K562 (cell line): Measurements from ENCODE around the gene YAE1. TPM values are rescaled to one million over a fixed set of nuclear protein-coding genes. Genes with fewer than 3 reads are reported as not detected.

Experiments used
- ATAC-seq: fragments of 200-7000 bp; cut with Tn5 transposase; 3 replicates; pipeline ENCODE4 v1.9.1; 2020; ENCODE audit warnings: moderate library complexity
- BruUV-seq: library from RNA; stranded (reverse); fragments of 400-500 nt; replicated peaks from 2 replicates; lab custom pipeline; 2021; lab: Mats Ljungman, UMichigan
- CTCF ChIA-PET: fragments of 300-600 bp; formaldehyde crosslinking; extraction: SDS; loops from one replicate; lab custom pipeline; 2021; ENCODE audit warnings: low intra/inter-chr PET ratio; lab: Yijun Ruan, JAX
- POLR2A ChIA-PET: fragments of 300-600, 350-650 bp; sonication (Branson Sonifier 250); formaldehyde crosslinking; extraction: SDS; loops from one replicate; lab custom pipeline; 2021; ENCODE audit warnings: antibody characterized with exemption, inconsistent platforms; lab: Yijun Ruan, JAX
- DNase-seq, 4 experiments: peaks; one replicate each; pipeline versions ENCODE4 v3.0.0 to v3.0.0-alpha.2; 2011 to 2018; ENCODE audit warnings: low spot score in 3 of 4, mixed read lengths in 3 of 4; ENCODE audit errors: extremely low read depth in 1 of 4
- FAIRE-seq: peaks from 2 replicates; lab custom pipeline; 2011; peaks lifted over from hg19 to GRCh38; lab: Jason Lieb, UNC
- H2AFZ ChIP-seq: 2 replicates; pipeline ENCODE4 v1.6.0; 2011; ENCODE audit warnings: low read depth, low read length, control low read depth, inconsistent platforms
- H3K27ac ChIP-seq: fragments of 200-600 bp; 3 replicates; pipeline ENCODE4 v1.8.0; 2011; ENCODE audit warnings: low read depth, mild to moderate bottlenecking, control low read depth, inconsistent platforms, low read length, moderate library complexity, mixed read lengths; ENCODE audit errors: extremely low read depth
- H3K27me3 ChIP-seq, 2 experiments: fragments of 300-600 bp in 1 of 2; 2 replicates in 1 of 2; 3 replicates in 1 of 2; pipeline versions ENCODE4 v1.6.0 to v1.8.0; 2011; ENCODE audit warnings: inconsistent platforms in 2 of 2, low read length in 2 of 2, mild to moderate bottlenecking in 1 of 2, mixed read lengths in 1 of 2, moderate library complexity in 1 of 2; ENCODE audit not compliant: control insufficient read depth in 2 of 2, insufficient read depth in 2 of 2
- H3K36me3 ChIP-seq: fragments of 300-600 bp; 3 replicates; pipeline ENCODE4 v1.8.0; 2011; ENCODE audit warnings: mild to moderate bottlenecking, low read length, inconsistent platforms; ENCODE audit not compliant: control insufficient read depth, insufficient read depth
- H3K4me1 ChIP-seq, 2 experiments: fragments of 200-600 bp in 1 of 2; replicated peaks in 1 of 2; 2 replicates in 1 of 2; 3 replicates in 1 of 2; pipeline versions ENCODE4 v1.5.1 to v1.8.0; 2011; ENCODE audit warnings: inconsistent platforms in 2 of 2, low read length in 2 of 2, mild to moderate bottlenecking in 1 of 2, mixed read lengths in 1 of 2, moderate library complexity in 1 of 2; ENCODE audit not compliant: control insufficient read depth in 2 of 2, insufficient read depth in 2 of 2
- H3K4me2 ChIP-seq: 2 replicates; pipeline ENCODE4 v1.6.1; 2011; ENCODE audit warnings: low read length, control low read depth, inconsistent platforms, mixed read lengths; ENCODE audit not compliant: insufficient read depth
- H3K4me3 ChIP-seq: fragments of 200-600 bp; sonication (generic), shearing (Covaris generic); 2 replicates; pipeline ENCODE4 v1.5.1; 2016; ENCODE audit warnings: control low read depth, inconsistent platforms
- H3K79me2 ChIP-seq: fragments of 200-600 bp; 3 replicates; pipeline ENCODE4 v1.8.0; 2011; ENCODE audit warnings: low read length, inconsistent platforms; ENCODE audit not compliant: control insufficient read depth, insufficient read depth
- H3K9ac ChIP-seq, 2 experiments: 2 replicates each; pipeline versions ENCODE4 v1.6.0 to v1.6.1; 2011; ENCODE audit warnings: low read depth in 2 of 2, low read length in 2 of 2, control low read depth in 1 of 2, inconsistent platforms in 1 of 2, mild to moderate bottlenecking in 1 of 2, mixed read lengths in 1 of 2; ENCODE audit not compliant: insufficient read depth in 1 of 2
- H3K9me1 ChIP-seq: one replicate; pipeline ENCODE4 v1.6.0; 2011; ENCODE audit warnings: inconsistent platforms, mild to moderate bottlenecking, low read length, moderate library complexity; ENCODE audit not compliant: control insufficient read depth, insufficient read depth
- H3K9me3 ChIP-seq: replicated peaks from 2 replicates; pipeline ENCODE4 v1.5.1; 2011; ENCODE audit warnings: low read depth, low read length, inconsistent platforms; ENCODE audit not compliant: control insufficient read depth, insufficient read depth
- H4K20me1 ChIP-seq: replicated peaks from 2 replicates; pipeline ENCODE4 v1.6.1; 2011; ENCODE audit warnings: low read length, inconsistent platforms, mixed read lengths; ENCODE audit not compliant: control insufficient read depth, insufficient read depth
- AFF4 ChIP-seq: sonication (generic); formaldehyde crosslinking; IDR thresholded peaks from 2 replicates; pipeline ENCODE4 v1.8.0; 2023; ENCODE audit warnings: mild to moderate bottlenecking, missing genetic modification reagents
- CAMTA2 ChIP-seq: fragments of 250-450 bp; sonication (Bioruptor Pico); conservative IDR thresholded peaks from 2 replicates; pipeline ENCODE4 v1.5.1; 2022
- HNRNPH1 ChIP-seq: fragments of 200-400 bp; formaldehyde crosslinking; optimal IDR thresholded peaks from 2 replicates; pipeline ENCODE3; 2017; ENCODE audit warnings: low read depth, mild to moderate bottlenecking, low read length, moderate library complexity
- HNRNPLL ChIP-seq: fragments of 200-400 bp; formaldehyde crosslinking; IDR thresholded peaks from 2 replicates; pipeline ENCODE4 v1.6.1; 2017; ENCODE audit warnings: low read length, low read depth, mild to moderate bottlenecking; ENCODE audit not compliant: poor library complexity, severe bottlenecking
- ILK ChIP-seq: fragments of 450-650 bp; IDR thresholded peaks from 2 replicates; pipeline ENCODE4 v1.6.1; 2016; ENCODE audit warnings: missing genetic modification characterization, low read depth, mild to moderate bottlenecking, missing compliant biosample characterization, moderate library complexity, borderline replicate concordance
- MCM2 ChIP-seq: fragments of 450-650 bp; IDR thresholded peaks from 2 replicates; pipeline ENCODE4 v1.6.1; 2017; ENCODE audit warnings: low read depth, mild to moderate bottlenecking
- MEIS2 ChIP-seq: fragments of 450-650 bp; IDR thresholded peaks from 2 replicates; pipeline ENCODE4 v1.6.1; 2014; ENCODE audit warnings: mild to moderate bottlenecking; ENCODE audit not compliant: partially characterized antibody
- MTA2 ChIP-seq: fragments of 450-650 bp; IDR thresholded peaks from 2 replicates; pipeline ENCODE4 v1.6.1; 2016; ENCODE audit warnings: low read depth
- NCOA2 ChIP-seq, 2 experiments: fragments of 450-650 bp; IDR thresholded peaks; 2 replicates each; pipeline ENCODE4 v1.6.1; 2018; ENCODE audit warnings: mild to moderate bottlenecking in 2 of 2, moderate library complexity in 1 of 2; ENCODE audit not compliant: partially characterized antibody in 2 of 2
- NR2F6 ChIP-seq: fragments of 450-650 bp; formaldehyde crosslinking; IDR thresholded peaks from 2 replicates; pipeline ENCODE4 v1.4.0; 2020; ENCODE audit warnings: mild to moderate bottlenecking
- PHB2 ChIP-seq: fragments of 450-650 bp; IDR thresholded peaks from 2 replicates; pipeline ENCODE4 v1.6.1; 2017; ENCODE audit warnings: low read depth
- TRIM28 ChIP-seq: fragments of 450-650 bp; IDR thresholded peaks from 2 replicates; pipeline ENCODE4 v1.6.1; 2017
- WGBS: fragments of 100-300 bp; shearing (Covaris generic); methylation state at CpG from one replicate; pipeline ENCODE4 v1.1.6; 2016; ENCODE audit warnings: low coverage, mixed read lengths; ENCODE audit not compliant: insufficient coverage; ENCODE audit errors: missing lambda C conversion rate; 5-methylcytosine and 5-hydroxymethylcytosine counted together
- in situ Hi-C: fragments of 300-500 bp; cut with MboI; formaldehyde crosslinking; loops from 4 replicates; pipeline ENCODE4 v1.15.0; 2018; ENCODE audit warnings: inconsistent platforms, mixed read lengths
- intact Hi-C: fragments of 100-400 bp; cut with micrococcal nuclease; formaldehyde crosslinking; loops from 2 replicates; pipeline ENCODE4 v1.14.2; 2022
- polyA plus RNA-seq, 8 experiments: library from polyadenylated mRNA; depleted of rRNA in 4 of 8; stranded (reverse) in 5 of 8; unstranded in 3 of 8; fragments of >200 nt; fragmentation: Nextera tagmentation in 2 of 8; fragmentation: Illumina TruSeq in 1 of 8; extraction: Ambion mirVana in 2 of 8; extraction: Trizol in 1 of 8; gene quantifications; 2 replicates each; pipeline versions ENCODE4 v1.2.1 to v1.2.3, GENCODE V29; 2011 to 2014; ENCODE audit warnings: inconsistent platforms in 1 of 8, missing spikeins in 1 of 8
- total RNA-seq, 7 experiments: library from RNA; depleted of rRNA in 6 of 7; stranded (reverse); fragments of >200 nt in 6 of 7; fragmentation: Illumina TruSeq in 2 of 7; extraction: Trizol in 2 of 7; gene quantifications; 2 replicates each; pipeline versions ENCODE4 v1.2.1 to v1.2.3, GENCODE V29; 2011 to 2021; ENCODE audit warnings: low replicate concordance in 1 of 7

The YAE1 gene
- total and polyA plus RNA-seq, 9 of the 15 experiments (the other 6 are each of a cell fraction or from before 2014, with no cell fraction given): 15.2 to 63.4 (median 30.1) TPM

DNA sequence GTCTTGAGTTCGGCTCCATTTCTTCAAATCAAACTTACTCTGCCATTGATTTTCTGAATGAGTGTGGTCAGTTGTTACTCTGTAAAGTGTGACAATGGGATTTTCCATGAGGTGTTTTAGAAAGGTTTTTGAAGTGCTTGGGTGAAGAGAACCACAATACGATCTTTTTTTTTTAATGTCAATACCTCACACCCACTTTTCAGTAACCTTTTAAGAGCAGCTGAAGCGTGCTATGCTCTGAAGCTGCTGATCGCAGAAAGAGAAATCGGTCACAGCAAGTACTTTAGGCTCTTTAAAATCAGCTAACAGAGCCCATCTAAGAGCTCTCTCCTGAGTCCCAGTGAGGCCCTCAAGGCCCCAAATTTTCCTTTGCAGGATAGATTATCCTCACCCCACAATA is 34.4 kb upstream of the YAE1 start:
- ATAC-seq (no peak), FAIRE-seq (no peak), DNase-seq (no peak)
- no peaks in the 10 kb centered on the region for H3K36me3 ChIP-seq
- H3K27me3 ChIP-seq: peaks cover 18 to 49% of the 10 kb centered on the region in 2 experiments; a peak in 4 of 5 replicates
- no peaks in the 10 kb centered on the region for H3K9me3 ChIP-seq
- no peaks in the 10 kb centered on the region for H3K79me2 ChIP-seq
- H2AFZ ChIP-seq: no peak overlapping the region
- H3K9me1 ChIP-seq: no peaks in the 10 kb centered on the region
- intact Hi-C loops: no loop called here
- BruUV-seq: no TSS peak
- no peak overlapping the region for H3K9ac ChIP-seq
- H3K4me3 ChIP-seq: no peak overlapping the region
- POLR2A ChIA-PET: no interaction called here
- in situ Hi-C loops: no loop called here
- H3K27ac ChIP-seq: no peak overlapping the region
- no peak for TF ChIP-seq PHB2
- TF ChIP-seq ILK (tag): no peak
- no peak for TF ChIP-seq HNRNPLL
- no peak for TF ChIP-seq MTA2
- TF ChIP-seq TRIM28: no peak
- TF ChIP-seq CAMTA2 (CRISPR knock-in tag): no peak
- no peak for TF ChIP-seq NCOA2 (IDR thresholded peaks at IDR 0.05; ENCODE audit: partially characterized antibody in 2 of 2)
- no peak for TF ChIP-seq MCM2
- no peak for TF ChIP-seq HNRNPH1
- no peak for TF ChIP-seq AFF4 (CRISPR knock-in tag)
- TF ChIP-seq MEIS2: no peak
- no peak for TF ChIP-seq NR2F6
- H4K20me1 ChIP-seq: no peaks in the 10 kb centered on the region
- no peaks in the 10 kb centered on the region for H3K4me1 ChIP-seq
- no peak overlapping the region for H3K4me2 ChIP-seq
- CTCF ChIA-PET: no interaction called here
- WGBS: 7% methylated on average over 5 of the region's 5 CpGs
